Kidney (tissue), 14 donors: Measurements from ENCODE around the gene TANC1. TPM values are rescaled to one million over a fixed set of nuclear protein-coding genes. Genes with fewer than 3 reads are reported as not detected.
A peak's percentile ranks its signal among the peaks of the same experiment; 100 is the strongest.

Experiments
- DNase-seq, 5 donors: peaks; one replicate each; pipeline ENCODE4 v3.0.0-alpha.2; 2013 to 2020
- FAIRE-seq: peaks from 2 replicates; lab custom pipeline; 2012; peaks lifted over from hg19 to GRCh38; lab: Jason Lieb, UNC
- H3K27ac ChIP-seq, 2 donors: one replicate each; pipeline ENCODE4 v1.7.0; 2013; ENCODE audit warnings: low read depth in 2 of 2, low read length in 2 of 2, inconsistent platforms in 1 of 2
- H3K27me3 ChIP-seq: one replicate; pipeline ENCODE4 v1.7.1; 2013; ENCODE audit warnings: low read length, inconsistent platforms; ENCODE audit not compliant: control insufficient read depth, insufficient read depth
- H3K36me3 ChIP-seq, 3 donors: one replicate each; pipeline versions ENCODE4 v1.7.0 to v1.7.1; 2013; ENCODE audit warnings: low read length in 3 of 3, control low read depth in 1 of 3, inconsistent platforms in 1 of 3; ENCODE audit not compliant: insufficient read depth in 3 of 3, control insufficient read depth in 2 of 3
- H3K4me1 ChIP-seq, 3 donors: one replicate each; pipeline versions ENCODE4 v1.7.0 to v1.7.1; 2013; ENCODE audit warnings: low read length in 3 of 3, inconsistent platforms in 1 of 3, low read depth in 1 of 3; ENCODE audit not compliant: control insufficient read depth in 2 of 3, insufficient read depth in 2 of 3
- H3K4me3 ChIP-seq, 3 donors: one replicate each; pipeline versions ENCODE4 v1.7.0 to v1.8.1; 2013; ENCODE audit warnings: low read length in 3 of 3, control low read depth in 1 of 3, inconsistent platforms in 1 of 3
- H3K9ac ChIP-seq, 3 donors: one replicate each; pipeline versions ENCODE4 v1.7.0 to v1.7.1; 2013; ENCODE audit warnings: low read length in 3 of 3, control low read depth in 1 of 3, inconsistent platforms in 1 of 3
- H3K9me3 ChIP-seq, 3 donors: one replicate each; pipeline versions ENCODE4 v1.7.0 to v1.7.1; 2013; ENCODE audit warnings: low read length in 3 of 3, control low read depth in 1 of 3, inconsistent platforms in 1 of 3; ENCODE audit not compliant: control insufficient read depth in 2 of 3, insufficient read depth in 1 of 3
- intact Hi-C: fragments of 100-400 bp; cut with DNase I; formaldehyde crosslinking; loops from one replicate; pipeline ENCODE4 v1.11.1; 2022
- polyA plus RNA-seq: library from polyadenylated mRNA; stranded (reverse); fragments of 350-450 nt; fragmentation: Illumina TruSeq; extraction: RNeasy Lipid Tissue Mini Kit (QIAGEN cat#74804); gene quantifications from one replicate; pipeline ENCODE4 v1.2.3, GENCODE V29; 2014; ENCODE audit warnings: low read depth, low replicate concordance; ENCODE audit not compliant: insufficient read depth
- total RNA-seq: library from RNA; stranded (reverse); fragmentation: NEBNext Ultra II Directional; extraction: Animal tissue kit (Norgen Biotek cat#: 25700); gene quantifications from one replicate; pipeline ENCODE4 v1.2.1, GENCODE V29; 2021
- TF ChIP-seq, protein P1 (sequence below): IDR thresholded peaks from 3 replicates; pipeline ENCODE4 v1.5.1; 2012; ENCODE audit warnings: mild to moderate bottlenecking, moderate library complexity, borderline replicate concordance; ENCODE audit not compliant: insufficient read depth; ENCODE audit errors: extremely low read depth
- donor health status: control.
- donor health status: control.
- donor health status: control.
- donor health status: control.
- donor health status: control.
- donor health status: DM: yes; HTN: yes; CAD: no.
- donor health status: Normal renal cell carcinoma (clear cell type).

Gene TANC1
- total and polyA plus RNA-seq, 2 donors from 2014 or later, result 9.2 to 39.0 TPM

DNA sequence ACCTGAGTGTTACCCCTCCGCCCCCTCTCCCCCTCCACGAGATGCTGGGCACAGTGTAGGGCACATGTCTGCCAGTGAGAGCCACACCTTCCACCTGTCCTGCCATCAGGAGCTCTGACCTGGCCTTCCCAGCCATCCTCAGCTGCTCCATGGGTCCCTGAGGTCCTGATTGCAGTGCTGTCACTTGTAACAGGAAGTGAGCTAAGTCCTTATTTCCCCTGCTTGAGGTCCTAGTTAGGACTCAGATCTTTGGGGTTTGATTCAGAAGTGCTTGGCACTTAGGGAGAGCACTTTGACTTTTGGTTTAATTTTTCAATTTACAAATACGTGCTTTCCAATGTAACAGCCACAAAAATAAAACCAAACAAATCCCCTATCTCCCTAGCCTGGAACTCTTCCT lies 192.5 kb downstream of the TANC1 start:
- peaks cover 4 to 20% (median 19%) of the 10 kb centered on the region in 3 donors for H3K4me1 ChIP-seq
- TF ChIP-seq, protein P1, sequence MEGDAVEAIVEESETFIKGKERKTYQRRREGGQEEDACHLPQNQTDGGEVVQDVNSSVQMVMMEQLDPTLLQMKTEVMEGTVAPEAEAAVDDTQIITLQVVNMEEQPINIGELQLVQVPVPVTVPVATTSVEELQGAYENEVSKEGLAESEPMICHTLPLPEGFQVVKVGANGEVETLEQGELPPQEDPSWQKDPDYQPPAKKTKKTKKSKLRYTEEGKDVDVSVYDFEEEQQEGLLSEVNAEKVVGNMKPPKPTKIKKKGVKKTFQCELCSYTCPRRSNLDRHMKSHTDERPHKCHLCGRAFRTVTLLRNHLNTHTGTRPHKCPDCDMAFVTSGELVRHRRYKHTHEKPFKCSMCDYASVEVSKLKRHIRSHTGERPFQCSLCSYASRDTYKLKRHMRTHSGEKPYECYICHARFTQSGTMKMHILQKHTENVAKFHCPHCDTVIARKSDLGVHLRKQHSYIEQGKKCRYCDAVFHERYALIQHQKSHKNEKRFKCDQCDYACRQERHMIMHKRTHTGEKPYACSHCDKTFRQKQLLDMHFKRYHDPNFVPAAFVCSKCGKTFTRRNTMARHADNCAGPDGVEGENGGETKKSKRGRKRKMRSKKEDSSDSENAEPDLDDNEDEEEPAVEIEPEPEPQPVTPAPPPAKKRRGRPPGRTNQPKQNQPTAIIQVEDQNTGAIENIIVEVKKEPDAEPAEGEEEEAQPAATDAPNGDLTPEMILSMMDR, result no peak
- no peaks in the 10 kb centered on the region for H3K27me3 ChIP-seq
- H3K4me3 ChIP-seq, result no peak overlapping the region
- H3K36me3 ChIP-seq, result peaks cover 0 to 2% (median 0%) of the 10 kb centered on the region in 3 donors
- DNase-seq, result no peak
- no peaks in the 10 kb centered on the region for H3K9me3 ChIP-seq
- H3K9ac ChIP-seq, result no peak overlapping the region
- intact Hi-C loops, result no loop called here
- no peak overlapping the region for H3K27ac ChIP-seq
- FAIRE-seq, result no peak

DNA sequence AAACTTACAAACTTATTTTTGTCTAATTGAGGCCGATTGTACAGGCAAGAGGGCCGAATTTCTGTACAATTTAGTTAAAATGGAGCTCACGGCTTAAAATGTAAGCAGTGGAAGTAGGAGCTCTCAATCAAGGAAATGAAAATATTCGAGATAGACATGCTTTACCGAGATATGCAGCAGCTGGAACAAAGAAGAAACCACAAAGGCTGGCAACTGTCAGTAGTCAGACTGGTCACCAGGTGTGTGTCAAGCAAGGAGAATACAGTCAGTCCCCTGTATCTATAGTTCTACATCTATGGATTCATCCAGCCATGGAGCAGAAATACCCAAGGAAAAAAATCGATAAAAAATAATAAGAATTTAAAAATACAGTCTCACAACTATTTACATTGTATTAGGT lies 195.5 kb downstream of the TANC1 start:
- Histone ChIP-seq H3K4me1 (peaks cover 0 to 6% (median 0%) of the 10 kb centered on the region in 3 donors), H3K27ac (no peak overlapping the region), H3K9ac (no peak overlapping the region), H3K27me3 (no peaks in the 10 kb centered on the region), H3K36me3 (peaks cover 0 to 2% (median 0%) of the 10 kb centered on the region in 3 donors), H3K4me3 (no peak overlapping the region), H3K9me3 (no peaks in the 10 kb centered on the region)
- DNase-seq (no peak), FAIRE-seq (no peak)
- TF ChIP-seq, protein P1, result no peak
- intact Hi-C loops, result no loop called here

DNA sequence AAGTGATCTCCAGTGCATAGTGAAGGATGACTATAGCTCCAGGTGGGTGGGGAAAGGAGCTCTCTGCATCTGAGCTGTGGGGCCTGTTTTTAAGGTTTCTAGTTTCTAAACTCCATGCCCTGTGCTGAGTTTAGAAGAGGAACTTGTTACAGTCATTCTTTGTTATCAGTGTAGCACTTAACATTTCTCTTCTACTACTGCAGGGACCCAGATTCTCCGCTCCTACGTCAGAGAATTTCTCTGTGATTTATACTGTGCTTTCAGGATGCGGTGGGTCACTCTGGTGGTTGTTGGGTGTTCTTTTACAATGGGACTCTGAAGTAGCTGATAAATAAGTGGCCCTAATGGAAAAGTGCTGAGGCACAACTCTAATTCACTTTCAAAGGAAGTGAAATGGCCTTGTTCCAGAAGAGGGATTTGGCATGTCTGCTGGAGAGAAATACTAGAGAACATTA lies 196.0 kb downstream of the TANC1 start:
- peaks cover 0 to 6% (median 0%) of the 10 kb centered on the region in 3 donors for H3K4me1 ChIP-seq
- TF ChIP-seq, protein P1, result no peak
- FAIRE-seq, result no peak
- H3K27ac ChIP-seq, result no peak overlapping the region
- H3K27me3 ChIP-seq, result no peaks in the 10 kb centered on the region
- H3K9me3 ChIP-seq, result no peaks in the 10 kb centered on the region
- no peak overlapping the region for H3K9ac ChIP-seq
- H3K36me3 ChIP-seq, result peaks cover 2 to 3% (median 2%) of the 10 kb centered on the region in 3 donors
- H3K4me3 ChIP-seq, result no peak overlapping the region
- DNase-seq, result peak in 1 of 5 donors; percentile 62
- intact Hi-C loops, result no loop called here

DNA sequence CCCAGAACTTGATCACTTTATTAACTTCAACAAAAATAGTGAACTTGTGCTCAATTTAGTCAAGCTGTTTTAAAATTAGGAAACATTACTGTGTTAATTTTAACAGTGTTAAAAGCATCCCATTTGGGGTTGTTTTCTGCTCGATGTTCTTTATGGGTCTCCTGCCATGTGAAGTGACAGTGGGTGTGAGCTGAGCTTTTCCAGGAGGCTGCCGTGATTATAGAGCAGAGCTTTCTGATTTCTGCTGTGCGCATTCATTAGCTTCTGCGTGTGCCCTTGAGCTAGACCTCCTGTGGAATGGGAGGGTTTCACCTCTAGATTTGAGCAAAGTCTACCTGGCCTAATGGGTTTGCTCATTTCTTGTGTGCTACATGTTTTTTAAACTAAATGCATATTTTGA lies 196.6 kb downstream of the TANC1 start:
- Histone ChIP-seq H3K27ac (no peak overlapping the region), H3K27me3 (no peaks in the 10 kb centered on the region), H3K9ac (no peak overlapping the region), H3K9me3 (no peaks in the 10 kb centered on the region), H3K4me1 (peaks cover 0 to 6% (median 0%) of the 10 kb centered on the region in 3 donors), H3K36me3 (peaks cover 2 to 3% (median 2%) of the 10 kb centered on the region in 3 donors), H3K4me3 (no peak overlapping the region)
- TF ChIP-seq, protein P1, result no peak
- intact Hi-C loops, result no loop called here
- DNase-seq (no peak), FAIRE-seq (no peak)
